ENCODE data around the gene CEMIP2. TPM values are rescaled to one million over a fixed set of nuclear protein-coding genes. Genes with fewer than 3 reads are reported as not detected.
A peak's percentile ranks its signal among the peaks of the same experiment; 100 is the strongest.

The CEMIP2 gene
- total RNA-seq, 2 donors from 2014 or later: 15.6 to 87.7 TPM

DNA sequence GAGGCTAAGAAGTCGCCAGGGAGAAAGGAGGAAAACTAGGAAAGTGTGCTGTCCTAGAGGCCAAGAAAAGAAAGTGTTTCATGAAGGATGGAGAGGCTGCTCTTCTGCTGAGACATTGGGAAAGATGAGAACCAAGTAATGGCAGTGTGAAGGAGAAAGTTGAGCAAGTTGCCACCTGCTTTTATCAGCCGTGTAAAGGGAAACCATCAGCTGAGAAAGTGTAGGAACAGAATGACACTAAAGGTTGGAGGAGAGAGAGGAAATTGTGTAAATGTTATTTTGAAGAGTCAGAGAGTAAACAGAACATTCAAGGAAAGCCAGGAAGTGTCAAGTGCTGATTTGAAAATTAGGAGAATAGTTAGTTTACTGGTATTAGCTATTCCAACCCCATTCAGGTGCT, 125.0 kb downstream of the CEMIP2 start:
- no peaks in the 10 kb centered on the region for H3K27me3 ChIP-seq
- no peaks in the 10 kb centered on the region for H3K9me3 ChIP-seq
- TF ChIP-seq, protein P1, sequence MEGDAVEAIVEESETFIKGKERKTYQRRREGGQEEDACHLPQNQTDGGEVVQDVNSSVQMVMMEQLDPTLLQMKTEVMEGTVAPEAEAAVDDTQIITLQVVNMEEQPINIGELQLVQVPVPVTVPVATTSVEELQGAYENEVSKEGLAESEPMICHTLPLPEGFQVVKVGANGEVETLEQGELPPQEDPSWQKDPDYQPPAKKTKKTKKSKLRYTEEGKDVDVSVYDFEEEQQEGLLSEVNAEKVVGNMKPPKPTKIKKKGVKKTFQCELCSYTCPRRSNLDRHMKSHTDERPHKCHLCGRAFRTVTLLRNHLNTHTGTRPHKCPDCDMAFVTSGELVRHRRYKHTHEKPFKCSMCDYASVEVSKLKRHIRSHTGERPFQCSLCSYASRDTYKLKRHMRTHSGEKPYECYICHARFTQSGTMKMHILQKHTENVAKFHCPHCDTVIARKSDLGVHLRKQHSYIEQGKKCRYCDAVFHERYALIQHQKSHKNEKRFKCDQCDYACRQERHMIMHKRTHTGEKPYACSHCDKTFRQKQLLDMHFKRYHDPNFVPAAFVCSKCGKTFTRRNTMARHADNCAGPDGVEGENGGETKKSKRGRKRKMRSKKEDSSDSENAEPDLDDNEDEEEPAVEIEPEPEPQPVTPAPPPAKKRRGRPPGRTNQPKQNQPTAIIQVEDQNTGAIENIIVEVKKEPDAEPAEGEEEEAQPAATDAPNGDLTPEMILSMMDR (IDR thresholded peaks at IDR 0.05): no peak
- no peak for DNase-seq (ENCODE audit: low spot score)
- no peak overlapping the region for H3K4me3 ChIP-seq
- no peaks in the 10 kb centered on the region for H3K36me3 ChIP-seq
- H3K27ac ChIP-seq: no peak overlapping the region
- H3K4me1 ChIP-seq: peaks cover 0 to 17% of the 10 kb centered on the region in 2 donors

DNA sequence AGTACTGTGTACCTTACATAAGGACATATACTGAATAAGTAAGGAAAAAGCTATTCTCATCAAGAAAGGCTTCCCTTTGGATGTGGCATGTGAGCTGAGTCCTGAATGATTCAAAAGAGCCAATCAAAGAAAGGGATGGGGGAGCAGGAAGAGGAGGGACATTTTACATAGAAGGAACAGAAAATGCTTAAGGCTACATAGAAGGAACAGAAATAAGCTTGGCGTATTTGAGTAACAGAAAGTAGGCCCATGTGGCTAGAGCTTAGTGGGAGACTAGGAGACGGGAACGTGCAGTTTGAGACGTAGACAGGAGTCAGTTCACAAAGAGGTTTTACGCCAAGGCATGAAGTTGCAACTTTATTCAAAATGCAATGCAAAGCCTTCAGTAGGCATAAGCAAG, 126.3 kb downstream of the CEMIP2 start:
- H3K4me1 ChIP-seq: peaks cover 0 to 13% of the 10 kb centered on the region in 2 donors
- no peak overlapping the region for H3K4me3 ChIP-seq
- no peak overlapping the region for H3K27ac ChIP-seq
- no peaks in the 10 kb centered on the region for H3K9me3 ChIP-seq
- H3K27me3 ChIP-seq: no peaks in the 10 kb centered on the region
- no peaks in the 10 kb centered on the region for H3K36me3 ChIP-seq
- TF ChIP-seq, protein P1 (IDR thresholded peaks at IDR 0.05): no peak
- no peak for DNase-seq (ENCODE audit: low spot score)

DNA sequence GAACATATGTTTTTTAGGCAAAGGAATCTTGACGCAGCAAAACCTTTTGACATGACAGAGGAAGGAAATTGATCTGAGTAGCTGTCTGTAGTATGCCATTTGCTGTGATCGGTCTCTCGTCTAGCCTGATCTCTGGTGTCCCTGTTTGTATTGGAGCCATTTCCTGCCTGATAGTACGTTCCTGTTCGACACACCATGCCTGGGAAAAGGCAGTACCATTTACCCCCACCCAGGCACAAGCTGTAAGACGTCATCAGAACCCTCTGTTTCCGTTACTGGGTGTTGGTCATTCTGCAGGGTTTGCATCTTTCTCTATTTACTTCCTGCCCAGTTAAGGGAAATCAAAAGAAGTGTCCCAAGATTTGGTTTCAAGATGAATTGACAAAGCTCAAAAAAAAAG, 129.7 kb downstream of the CEMIP2 start:
- Histone ChIP-seq H3K27ac (peak overlapping the region in 1 of 2 donors; percentile 63), H3K36me3 (no peaks in the 10 kb centered on the region), H3K9me3 (no peaks in the 10 kb centered on the region), H3K4me1 (peaks cover 0 to 6% of the 10 kb centered on the region in 2 donors), H3K4me3 (no peak overlapping the region), H3K27me3 (no peaks in the 10 kb centered on the region)
- TF ChIP-seq, protein P1 (IDR thresholded peaks at IDR 0.05): no peak
- peak; percentile 67 for DNase-seq (ENCODE audit: low spot score)

DNA sequence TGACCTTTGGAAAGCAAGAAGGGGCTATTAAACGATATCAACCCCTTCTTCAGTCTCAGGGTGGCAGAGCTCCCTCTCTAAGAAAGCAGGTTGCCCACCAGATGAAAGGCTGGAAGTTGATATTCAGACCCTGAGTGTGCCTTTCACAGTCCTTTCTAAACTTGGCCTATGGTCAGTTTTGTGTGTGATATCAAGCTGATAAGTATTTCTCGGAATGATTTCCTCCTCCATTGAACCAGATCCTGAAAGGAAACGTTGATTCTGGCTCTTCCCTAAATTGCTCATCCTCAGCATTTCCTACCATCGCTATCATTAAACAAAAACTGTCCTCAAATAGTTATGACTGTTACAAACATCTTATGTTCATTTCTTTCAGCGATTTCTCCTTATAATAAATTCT, 130.4 kb downstream of the CEMIP2 start:
- no peaks in the 10 kb centered on the region for H3K9me3 ChIP-seq
- H3K4me1 ChIP-seq: peaks cover 0 to 6% of the 10 kb centered on the region in 2 donors
- no peaks in the 10 kb centered on the region for H3K27me3 ChIP-seq
- H3K36me3 ChIP-seq: no peaks in the 10 kb centered on the region
- DNase-seq (ENCODE audit: low spot score): no peak
- peak overlapping the region; percentile 35 to 63 for H3K27ac ChIP-seq
- H3K4me3 ChIP-seq: no peak overlapping the region
- TF ChIP-seq, protein P1 (IDR thresholded peaks at IDR 0.05): no peak

DNA sequence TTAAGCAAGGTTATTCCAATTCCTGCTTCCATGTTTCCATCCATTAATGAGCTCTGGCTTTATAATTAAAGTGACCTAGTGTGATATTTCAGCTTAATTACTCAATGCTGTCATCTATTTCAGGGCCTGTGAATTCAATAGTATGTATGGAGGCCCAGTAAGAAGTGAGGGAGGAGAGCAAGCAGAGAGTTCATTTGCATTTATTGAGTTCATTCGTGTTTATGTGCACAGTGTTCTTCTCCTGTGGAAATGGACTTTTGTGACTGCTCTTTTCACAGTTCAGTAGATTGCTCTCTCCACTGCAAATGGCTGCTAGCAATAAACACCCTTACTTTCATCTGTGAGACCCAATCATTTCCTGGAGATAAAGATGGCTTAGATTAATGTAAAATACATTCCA, 130.9 kb downstream of the CEMIP2 start:
- TF ChIP-seq, protein P1 (IDR thresholded peaks at IDR 0.05): no peak
- no peak overlapping the region for H3K4me3 ChIP-seq
- H3K9me3 ChIP-seq: no peaks in the 10 kb centered on the region
- DNase-seq (ENCODE audit: low spot score): no peak
- peaks cover 0 to 6% of the 10 kb centered on the region in 2 donors for H3K4me1 ChIP-seq
- H3K36me3 ChIP-seq: no peaks in the 10 kb centered on the region
- H3K27ac ChIP-seq: peak overlapping the region in 1 of 2 donors; percentile 63
- H3K27me3 ChIP-seq: no peaks in the 10 kb centered on the region

DNA sequence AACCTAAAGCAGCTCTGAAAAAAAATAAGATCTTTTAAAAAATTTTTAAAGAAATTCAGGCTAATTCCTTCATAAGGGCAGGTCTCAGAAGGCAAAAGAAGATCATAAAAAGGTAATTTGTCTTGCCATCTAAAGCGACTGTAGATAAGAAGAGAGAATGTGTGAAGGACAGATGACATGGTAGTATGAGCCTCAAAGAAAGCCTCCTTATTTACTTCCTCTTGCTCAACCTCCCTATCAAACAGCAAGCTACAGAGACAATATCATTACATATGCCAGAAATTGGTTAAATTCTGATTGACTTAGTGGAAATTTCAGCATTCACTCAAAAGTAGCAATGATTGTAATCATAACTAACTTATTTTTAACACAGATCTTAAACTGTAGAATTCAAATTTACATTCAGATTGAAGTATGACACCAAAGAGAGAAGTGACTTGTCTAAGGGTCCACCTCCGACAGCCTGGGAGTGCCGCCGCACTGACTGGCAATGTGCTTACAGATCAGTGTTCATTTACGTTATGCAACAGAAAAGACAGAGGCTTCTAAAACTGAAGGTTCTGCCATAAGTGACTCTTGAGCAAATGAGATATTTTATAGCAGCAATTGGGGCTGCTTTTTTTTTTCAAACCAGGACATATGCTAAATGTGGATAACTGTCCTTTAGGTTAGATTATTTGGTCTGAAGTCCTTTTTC, 132.0 kb downstream of the CEMIP2 start:
- DNase-seq (ENCODE audit: low spot score): no peak
- Histone ChIP-seq H3K9me3 (no peaks in the 10 kb centered on the region), H3K4me3 (no peak overlapping the region), H3K27ac (no peak overlapping the region), H3K36me3 (no peaks in the 10 kb centered on the region), H3K27me3 (no peaks in the 10 kb centered on the region), H3K4me1 (peaks cover 0 to 6% of the 10 kb centered on the region in 2 donors)
- TF ChIP-seq, protein P1 (IDR thresholded peaks at IDR 0.05): no peak
